Panc1 (cell line): ENCODE measurements around the gene KRTAP4-16.

Source experiments
- POLR2AphosphoS5 ChIP-seq: IDR thresholded peaks from 2 replicates; pipeline ENCODE4 v1.6.1; 2012; ENCODE audit warnings: mild to moderate bottlenecking, low read depth, low read length, moderate library complexity
- TF ChIP-seq, protein P1 (sequence below): fragments of 450-650 bp; IDR thresholded peaks from 2 replicates; pipeline ENCODE4 v1.5.1; 2017; ENCODE audit warnings: mild to moderate bottlenecking

DNA sequence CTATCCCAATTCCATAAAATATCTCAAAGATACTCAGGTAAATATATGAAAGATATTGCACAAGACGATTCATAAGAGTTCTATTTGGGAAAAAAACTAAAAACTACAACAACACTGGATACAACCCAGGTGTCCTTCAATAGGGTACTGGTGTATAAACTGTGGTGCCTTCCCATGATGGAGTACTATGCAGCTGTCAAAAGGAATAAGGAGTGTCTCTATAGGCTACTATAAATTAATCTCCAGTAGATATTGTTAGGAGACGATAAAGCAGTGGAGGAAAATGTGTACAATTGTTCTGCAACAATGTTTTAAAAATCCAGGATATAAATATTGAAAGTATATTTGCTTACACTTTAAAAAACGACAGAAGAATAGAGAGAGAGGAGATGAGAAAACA is 24.4 kb upstream of the KRTAP4-16 start:
- TF ChIP-seq, protein P1, sequence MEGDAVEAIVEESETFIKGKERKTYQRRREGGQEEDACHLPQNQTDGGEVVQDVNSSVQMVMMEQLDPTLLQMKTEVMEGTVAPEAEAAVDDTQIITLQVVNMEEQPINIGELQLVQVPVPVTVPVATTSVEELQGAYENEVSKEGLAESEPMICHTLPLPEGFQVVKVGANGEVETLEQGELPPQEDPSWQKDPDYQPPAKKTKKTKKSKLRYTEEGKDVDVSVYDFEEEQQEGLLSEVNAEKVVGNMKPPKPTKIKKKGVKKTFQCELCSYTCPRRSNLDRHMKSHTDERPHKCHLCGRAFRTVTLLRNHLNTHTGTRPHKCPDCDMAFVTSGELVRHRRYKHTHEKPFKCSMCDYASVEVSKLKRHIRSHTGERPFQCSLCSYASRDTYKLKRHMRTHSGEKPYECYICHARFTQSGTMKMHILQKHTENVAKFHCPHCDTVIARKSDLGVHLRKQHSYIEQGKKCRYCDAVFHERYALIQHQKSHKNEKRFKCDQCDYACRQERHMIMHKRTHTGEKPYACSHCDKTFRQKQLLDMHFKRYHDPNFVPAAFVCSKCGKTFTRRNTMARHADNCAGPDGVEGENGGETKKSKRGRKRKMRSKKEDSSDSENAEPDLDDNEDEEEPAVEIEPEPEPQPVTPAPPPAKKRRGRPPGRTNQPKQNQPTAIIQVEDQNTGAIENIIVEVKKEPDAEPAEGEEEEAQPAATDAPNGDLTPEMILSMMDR: no peak
- TF ChIP-seq POLR2AphosphoS5: no peak
